NCI-H146 treated with DMSO at 0.1 percent for 48 hours (cell line): Measurements from ENCODE around the gene SPP1.
"Not testable (repeated sequence)": the region's sequence is repeated elsewhere in the genome, so short reads cannot be mapped to it uniquely, and the experiment has no call there.

ENCODE experiments used
- DNase-seq: peaks from one replicate; lab custom pipeline; 2025; ENCODE audit not compliant: unreplicated experiment; lab: John Stamatoyannopoulos, UW

The SPP1 gene

DNA sequence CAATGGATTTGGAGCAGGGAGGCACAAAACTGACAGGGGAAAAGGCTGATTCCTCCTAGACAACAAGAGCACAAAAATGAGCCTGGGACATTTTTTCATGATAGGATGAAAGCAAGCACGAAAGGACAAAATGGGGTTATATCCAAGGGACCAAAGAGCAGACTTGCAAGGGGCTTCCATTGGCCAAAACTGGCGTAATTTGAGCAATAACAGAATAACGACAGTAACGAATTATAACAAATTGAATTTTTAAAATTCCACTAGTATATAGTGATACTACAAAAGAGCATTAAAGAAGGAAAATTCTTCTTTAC, 10.3 kb downstream of the SPP1 start:
- no peak for DNase-seq

DNA sequence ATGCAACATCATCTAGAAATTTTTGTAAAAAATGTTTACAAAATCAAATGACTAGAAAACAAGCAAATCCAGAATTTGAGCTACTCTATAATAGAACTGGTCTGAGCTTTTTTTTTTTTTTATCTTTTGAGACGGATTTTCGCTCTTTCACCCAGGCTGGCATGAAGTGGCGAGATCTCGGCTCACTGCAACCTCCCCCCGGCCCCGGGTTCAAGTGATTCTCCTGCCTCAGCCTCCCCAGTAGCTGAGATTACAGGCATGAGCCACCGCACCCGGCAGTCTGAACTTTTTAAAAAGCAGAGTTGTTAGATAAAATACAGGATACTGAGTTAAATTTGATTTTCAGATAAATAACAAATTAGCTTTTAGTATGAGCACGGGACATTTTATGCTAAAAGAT, 11.0 kb downstream of the SPP1 start:
- no peak for DNase-seq

DNA sequence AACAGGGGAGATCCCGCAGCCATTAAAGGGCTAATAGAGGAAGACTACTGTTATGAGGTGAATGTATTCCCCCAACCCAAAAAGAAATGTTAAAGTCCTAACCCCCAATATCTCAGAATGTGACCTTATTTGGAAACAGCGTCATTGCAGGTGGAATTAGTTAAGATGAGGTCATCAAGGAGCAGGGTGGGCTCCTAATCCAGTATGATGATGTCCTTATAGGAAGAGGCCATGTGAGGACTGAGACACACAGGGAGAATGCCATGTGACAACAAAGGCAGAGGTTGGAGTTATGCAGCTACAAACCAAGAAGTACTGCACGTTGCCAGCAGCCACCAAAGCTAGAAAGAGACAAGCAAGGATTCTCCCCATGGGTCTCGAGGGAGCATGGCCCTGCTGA, 14.3 kb downstream of the SPP1 start:
- DNase-seq: no peak

DNA sequence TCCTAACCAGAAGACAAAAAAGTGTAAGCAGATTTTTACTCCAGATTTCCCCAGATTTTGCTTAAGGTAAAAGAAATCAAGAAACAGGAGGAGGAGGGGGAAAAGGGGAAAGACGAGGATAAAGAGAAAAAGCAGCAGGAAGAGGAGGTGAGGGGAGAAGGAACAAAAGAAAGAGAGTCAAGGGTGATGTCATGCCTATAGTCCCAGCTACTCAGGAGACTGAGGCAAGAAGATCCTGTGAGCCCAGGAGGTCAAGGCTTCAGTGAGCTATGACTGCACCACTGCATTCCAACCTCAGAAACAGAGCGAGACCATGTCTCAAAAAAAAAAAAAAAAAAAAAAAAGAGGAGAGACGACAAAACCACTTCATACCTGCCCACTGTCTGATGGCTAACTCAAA, 19.9 kb downstream of the SPP1 start:
- DNase-seq: no peak

DNA sequence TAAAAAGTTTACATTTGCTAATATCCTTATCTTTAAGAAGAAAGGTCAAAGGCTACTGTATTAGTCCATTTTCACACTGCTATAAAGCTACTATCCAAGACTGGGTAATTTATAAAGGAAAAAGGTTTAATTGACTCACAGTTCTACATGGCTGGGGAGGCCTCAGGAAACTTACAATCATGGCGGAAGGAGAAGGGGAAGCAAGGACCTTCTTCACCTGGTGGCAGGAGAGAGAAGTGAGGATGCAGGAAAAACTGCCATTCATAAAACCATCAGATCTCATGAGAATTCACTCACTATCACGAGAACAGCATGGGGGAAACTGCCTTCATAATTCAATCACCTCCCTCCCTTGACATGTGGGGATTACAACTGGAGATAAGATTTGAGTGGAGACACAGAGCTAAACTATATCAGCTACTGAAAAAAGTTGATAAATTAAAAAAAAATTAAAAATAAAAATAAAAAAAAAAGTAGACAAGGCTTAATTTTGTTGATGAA, 23.7 kb downstream of the SPP1 start:
- DNase-seq: not testable (repeated sequence)

DNA sequence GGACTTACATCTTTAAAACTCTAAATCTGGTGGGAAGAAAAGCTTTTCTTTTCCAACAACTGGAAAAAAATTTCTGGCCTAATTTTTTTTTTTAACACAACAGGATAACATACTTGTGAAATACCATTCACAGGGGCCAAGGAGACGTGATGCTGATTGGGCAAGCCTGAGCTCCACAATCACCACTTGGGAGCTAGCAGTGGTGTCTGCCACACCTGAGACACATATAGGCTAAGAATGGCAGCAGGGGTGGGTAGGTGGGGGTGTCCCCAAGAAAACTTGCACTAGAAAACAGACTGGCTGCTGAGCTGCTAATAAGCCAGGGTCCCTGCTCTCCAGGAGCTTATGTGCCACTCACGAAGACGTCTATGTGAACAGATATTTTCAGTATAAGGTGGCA, 26.4 kb downstream of the SPP1 start:
- DNase-seq: no peak

DNA sequence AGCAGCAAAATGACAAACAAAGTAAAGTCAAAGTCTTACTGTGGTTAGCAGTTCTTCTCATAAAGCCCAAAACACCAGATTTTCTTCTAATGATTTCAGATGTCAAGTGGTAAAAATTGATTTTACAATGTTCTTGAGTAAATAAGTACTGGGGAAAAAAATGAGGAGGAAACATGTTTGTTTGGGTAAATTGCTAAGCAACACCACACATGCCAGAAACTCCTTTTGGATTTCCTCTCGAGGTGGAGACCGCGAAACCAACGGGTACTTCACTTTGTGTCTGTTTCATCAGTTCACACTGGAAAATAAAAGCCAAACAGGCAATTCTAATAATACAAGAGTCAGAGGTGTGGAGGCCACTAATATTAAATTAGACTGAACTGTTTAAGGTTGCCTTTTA, 27.3 kb downstream of the SPP1 start:
- no peak for DNase-seq

DNA sequence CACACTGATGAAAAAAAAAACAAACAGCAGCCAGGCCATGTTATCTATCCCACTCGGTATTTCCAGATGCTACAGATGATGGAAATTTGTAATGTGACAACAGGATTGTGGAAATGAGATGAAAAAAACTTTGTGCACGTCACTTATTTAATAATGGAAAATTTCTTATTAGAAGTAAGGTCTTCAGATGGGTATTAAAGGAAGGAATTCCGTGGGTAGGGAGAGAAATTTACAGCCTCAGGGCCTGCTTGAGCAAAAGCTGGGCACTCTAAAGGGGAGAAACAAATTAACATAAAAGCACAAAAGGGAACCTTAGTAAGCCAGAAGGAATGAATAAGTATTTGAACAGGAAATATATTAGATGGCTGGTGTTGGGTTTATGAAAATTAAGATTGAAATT, 27.7 kb downstream of the SPP1 start:
- DNase-seq: no peak

DNA sequence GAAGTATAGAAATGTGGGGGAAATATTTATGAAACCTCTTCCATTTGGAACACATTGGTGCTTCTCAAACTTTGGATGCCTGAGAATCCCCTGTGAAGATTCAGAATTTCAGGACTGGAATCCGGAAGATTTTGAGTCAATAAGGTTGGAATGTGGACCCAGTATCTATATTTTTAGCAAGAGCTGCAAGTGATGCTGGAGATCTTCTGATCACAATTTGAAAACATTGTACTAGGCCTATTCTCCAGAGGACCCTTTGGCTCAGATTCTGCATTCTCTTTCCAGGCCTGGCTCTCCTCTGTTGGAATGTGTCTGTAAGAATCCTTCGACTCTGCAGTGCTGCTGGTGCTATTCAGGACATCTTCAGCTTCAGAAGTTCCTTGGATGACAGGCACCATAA, 29.6 kb downstream of the SPP1 start:
- DNase-seq: no peak

DNA sequence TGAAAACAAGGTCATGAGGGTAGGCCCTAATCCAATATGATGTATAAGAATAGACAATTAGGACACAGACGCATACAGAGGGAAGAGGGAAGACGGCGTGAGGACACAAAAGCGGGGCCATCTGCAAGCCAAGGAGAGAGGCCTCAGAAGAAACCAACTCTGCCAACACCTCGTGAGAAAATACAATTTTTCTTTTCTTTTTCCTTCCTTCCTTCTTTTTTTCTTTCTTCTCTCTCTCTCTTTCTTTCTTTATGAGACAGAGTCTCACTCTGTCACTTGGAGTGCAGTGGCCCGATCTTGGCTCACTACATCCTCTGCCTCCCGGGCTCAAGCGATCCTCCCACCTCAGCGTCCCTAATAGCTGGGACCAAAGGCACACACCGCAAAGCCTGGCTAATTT, 30.4 kb downstream of the SPP1 start:
- no peak for DNase-seq

DNA sequence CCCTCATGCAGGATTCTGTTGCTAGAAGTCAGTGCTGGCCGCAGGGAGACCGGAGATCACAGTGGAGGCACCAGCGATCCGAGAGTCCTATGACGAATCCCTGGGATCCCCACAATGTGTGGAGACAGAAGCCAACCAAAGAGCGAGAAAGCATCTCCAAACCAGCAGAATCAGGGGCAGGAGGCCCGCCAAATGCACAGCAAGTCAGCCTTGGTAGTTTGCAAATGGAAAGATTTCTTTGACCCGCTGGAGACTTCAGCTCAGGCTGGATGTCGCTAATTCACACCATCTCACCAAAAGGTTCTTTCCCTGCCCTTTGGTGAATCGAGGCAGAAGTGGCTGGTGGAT, 31.4 kb downstream of the SPP1 start:
- DNase-seq: no peak

DNA sequence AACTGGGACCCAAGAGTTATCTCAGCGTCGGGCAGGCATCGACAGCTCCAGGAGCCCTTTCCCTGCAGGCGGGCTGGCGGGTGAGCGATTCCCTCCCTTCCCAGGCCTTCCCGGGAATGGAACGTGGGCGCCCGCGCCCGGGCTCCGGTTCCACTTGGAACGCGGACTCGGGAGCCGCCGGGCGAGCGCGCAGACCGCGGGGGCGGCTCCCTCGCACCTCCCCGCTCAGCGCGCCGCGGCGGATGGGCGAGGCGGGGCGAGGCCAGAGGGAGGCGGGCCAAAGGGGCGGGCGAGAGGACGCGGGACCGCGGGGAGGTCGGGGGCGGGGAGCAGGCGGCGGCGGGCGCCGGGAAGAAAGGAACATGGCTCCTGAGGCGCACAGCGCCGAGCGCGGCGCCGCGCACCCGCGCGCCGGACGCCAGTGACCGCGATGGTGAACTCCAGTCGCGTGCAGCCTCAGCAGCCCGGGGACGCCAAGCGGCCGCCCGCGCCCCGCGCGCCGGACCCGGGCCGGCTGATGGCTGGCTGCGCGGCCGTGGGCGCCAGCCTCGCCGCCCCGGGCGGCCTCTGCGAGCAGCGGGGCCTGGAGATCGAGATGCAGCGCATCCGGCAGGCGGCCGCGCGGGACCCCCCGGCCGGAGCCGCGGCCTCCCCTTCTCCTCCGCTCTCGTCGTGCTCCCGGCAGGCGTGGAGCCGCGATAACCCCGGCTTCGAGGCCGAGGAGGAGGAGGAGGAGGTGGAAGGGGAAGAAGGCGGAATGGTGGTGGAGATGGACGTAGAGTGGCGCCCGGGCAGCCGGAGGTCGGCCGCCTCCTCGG, 32.0 kb downstream of the SPP1 start, which contains the start of gene PKD2:
TSS of gene PKD2 (plus strand) at position 332 of the 818 bp plus-strand sequence. CDS start at position 431, 99 bp downstream.
- peak; percentile 2 for DNase-seq

DNA sequence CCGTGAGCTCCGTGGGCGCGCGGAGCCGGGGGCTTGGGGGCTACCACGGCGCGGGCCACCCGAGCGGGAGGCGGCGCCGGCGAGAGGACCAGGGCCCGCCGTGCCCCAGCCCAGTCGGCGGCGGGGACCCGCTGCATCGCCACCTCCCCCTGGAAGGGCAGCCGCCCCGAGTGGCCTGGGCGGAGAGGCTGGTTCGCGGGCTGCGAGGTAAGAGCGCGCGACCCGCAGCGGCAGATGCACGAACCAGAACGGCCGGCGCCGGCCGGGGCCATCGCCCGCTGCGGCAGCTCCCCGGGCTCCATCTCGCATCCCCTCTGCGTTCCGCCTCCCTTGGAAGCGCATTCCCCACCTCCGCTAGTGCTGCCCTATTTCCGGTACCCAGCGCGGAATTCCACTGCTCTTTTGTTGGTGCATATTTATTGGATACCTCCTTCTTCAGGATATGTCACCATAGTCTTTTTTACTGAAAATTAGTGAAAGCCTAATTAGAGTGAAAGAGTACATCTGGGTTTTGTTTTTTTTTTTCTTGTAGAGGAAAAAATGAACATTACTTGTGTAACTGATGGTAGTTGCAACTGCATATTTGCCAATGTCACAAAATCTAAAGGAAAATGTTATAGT, 32.7 kb downstream of the SPP1 start:
- peak; percentile 1 for DNase-seq

DNA sequence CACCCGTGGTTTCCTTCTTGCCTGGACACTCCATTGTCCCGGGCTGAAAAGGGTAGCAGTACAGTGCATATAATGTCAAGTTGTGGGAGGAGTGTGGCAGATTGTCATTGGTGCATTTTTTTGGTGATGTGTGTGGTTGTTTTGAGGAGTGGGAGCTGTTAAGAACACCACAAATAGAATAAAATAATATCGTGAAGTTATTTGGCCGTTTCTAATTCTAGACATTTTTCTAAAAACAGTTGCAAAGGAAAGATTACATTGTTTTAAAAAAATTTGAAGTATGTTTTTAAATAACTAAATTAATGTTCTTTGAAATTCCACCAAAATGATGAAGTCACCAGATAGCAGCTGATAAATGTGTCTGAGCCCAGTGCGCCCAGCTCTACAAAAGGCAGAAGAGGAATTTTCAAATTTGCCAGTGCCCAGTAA, 33.2 kb downstream of the SPP1 start:
- DNase-seq: no peak

DNA sequence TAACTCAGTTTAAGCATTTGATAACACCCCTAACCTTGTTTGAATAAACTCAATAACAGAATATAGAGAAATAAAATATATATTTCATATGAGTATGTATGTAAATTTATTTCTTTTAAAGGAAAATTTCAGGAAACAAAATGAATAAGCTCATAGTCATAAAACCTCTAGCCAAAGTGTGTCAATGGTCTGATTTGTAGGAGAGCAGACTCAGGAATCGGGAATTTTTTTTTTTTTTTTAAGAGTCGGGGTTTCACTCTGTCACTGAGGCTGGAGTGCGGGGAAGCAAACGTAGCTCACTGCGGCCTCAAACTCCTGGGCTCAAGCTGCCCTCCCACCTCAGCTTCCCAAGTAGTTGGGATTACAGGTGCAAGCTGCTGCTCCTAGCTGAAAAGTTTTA, 34.4 kb downstream of the SPP1 start:
- DNase-seq: no peak

DNA sequence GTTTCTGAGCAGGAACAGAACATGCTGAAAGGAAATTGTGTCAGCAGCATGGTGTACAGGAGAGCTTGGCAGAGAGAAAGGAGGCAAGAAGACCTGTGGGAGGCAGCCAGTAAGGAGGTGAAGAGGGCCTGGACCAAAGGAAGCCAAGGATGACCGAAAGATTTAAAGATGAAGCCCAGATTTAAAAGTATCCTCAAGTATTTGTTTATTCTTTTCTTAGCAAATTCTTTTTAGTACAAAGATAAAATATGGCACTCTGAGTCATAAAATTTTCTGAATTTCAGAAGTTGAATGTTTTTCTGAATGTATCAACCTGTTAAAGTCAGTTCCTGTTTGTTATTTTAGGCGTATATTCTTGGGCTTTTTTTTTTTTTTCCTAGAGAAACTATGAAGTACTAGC, 35.5 kb downstream of the SPP1 start:
- no peak for DNase-seq

DNA sequence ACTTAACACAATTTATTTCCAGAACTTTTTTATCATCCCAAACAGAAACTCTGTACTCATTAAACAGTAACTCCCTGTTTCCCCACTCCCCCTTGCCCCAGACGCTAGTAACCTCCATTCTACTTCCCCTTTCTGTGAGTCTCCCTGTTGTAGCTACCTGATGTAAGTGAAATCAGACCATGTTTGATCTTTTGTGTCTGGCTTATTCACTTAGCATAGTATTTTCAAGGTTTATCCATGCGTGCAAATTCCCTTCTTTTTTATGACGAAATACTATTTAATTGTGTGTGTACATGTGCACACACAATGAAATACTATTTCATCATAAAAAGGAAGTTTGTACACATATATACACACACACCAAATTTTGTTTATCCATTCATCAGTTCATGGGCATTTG, 37.1 kb downstream of the SPP1 start:
- DNase-seq: no peak

DNA sequence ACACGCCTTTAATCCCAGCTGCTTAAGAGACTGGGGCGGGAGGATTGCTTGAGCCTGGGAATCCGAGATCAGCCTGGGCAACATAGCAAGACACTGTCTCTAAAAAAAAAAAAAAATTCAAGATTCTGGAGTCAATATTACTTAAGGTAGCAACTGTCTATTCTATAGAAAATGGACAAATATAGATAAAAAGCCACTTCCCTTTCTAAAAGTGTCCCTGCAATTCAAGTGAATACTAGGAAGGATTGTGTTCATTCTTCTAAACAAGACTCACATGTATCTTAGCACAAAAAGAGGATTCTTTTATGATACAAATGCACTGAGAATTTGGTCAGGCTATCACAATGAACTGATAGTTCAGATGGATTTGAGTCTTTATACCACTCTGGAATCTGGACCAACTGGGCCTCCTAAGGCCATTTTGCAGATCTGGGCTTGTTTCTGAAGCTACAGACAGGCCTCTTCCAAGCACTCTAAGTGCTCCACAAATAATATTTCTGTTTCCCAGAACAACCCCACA, 38.9 kb downstream of the SPP1 start:
- no peak for DNase-seq

DNA sequence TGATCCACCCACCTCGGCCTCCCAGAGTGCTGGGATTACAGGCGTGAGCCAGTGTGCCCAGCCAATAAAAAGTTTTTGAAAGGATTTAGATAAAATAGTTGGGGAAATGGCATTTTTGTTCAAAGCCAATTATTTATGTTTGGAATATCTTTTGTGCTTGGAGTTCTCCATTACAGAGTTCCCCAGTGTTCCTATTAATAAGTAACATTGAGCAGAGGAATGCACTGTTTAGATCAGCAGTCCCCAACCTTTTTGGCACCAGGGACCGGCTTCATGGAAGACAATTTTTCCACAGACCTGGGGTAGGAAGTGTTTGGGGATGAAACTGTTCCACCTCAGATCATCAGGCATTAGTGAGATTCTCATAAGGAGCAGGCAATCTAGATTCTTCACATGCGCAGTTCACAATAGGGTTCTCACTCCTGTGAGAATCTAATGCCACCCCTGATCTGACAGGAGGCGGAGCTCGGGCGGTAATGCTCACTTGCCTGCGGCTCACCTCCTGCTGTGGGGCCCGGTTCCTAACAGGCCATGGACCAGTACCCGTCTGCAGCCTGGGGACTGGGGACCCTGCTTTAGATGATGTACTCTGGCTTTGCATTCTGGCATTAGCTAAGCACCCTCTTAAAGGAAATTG, 40.3 kb downstream of the SPP1 start:
- DNase-seq: no peak

DNA sequence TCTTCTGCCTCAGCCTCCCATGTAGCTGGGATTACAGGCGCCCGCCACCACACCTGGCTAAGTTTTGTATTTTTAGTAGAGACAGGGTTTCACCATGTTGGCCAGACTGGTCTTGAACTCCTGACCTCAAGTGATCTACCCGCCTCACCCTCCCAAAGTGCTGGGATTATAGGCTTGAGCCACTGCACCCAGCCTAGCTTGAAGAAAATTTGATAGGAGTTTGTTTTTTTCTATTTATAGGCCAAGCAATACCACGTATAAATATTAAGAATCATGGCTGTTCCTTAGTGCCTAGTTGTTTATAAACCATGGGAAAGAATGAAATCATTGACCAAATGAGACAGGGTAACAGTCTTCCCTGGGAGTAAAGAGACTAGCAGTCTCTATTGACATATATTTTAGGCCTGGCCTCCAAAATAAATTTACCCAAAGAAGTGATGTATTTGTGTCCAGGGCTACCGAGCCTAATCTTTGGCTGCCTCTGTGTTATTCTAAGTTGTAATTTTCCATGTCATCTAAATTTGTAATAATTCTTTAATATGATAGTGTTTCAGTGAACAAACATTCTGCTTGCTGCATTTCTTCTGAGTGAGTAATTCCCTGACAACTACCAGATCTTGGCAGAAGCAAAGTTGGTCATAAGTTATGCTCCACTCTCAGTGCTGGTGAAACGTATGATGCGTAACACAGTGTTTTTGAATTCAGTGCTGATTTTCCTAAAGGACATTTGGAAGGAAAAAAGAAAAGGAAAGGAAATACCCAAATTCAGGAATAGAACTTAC, 42.2 kb downstream of the SPP1 start:
- no peak for DNase-seq

DNA sequence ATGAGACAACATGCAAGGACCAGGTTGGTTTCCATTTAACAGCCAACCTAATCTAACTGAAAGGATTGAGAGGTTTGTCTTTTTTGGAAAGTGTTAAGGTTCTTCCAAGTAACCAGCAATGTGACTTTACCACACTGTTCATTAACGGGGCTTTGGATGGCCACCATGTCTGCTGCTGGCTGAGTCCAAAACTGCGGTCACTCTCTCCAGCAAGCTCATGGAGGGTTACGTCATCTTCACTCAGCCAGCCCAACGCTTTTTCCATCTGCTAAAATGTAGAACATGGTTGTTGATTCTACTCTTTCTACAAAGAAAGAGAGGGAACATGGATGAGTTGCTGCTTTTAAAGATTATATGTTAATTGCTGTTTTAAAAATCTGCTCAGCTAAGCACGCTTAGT, 43.0 kb downstream of the SPP1 start:
- no peak for DNase-seq
